ENCODE results near the gene ZNF143. TPM values are rescaled to one million over a fixed set of nuclear protein-coding genes. Genes with fewer than 3 reads are reported as not detected.

ZNF143 gene
- total and polyA plus RNA-seq, 2 of the 13 experiments (the other 11 are each of a cell fraction or from before 2014, with no cell fraction given), result 22.4 to 35.6 TPM

GRCh38 chr11:9524001-9524400 lies 63.2 kb downstream of the ZNF143 start:
- CTCF ChIA-PET (ENCODE audit: low intra/inter-chr PET ratio, low total read pairs), result no interaction called here
- H2AFZ ChIP-seq (ENCODE audit: low read length), result no peak overlapping the region
- no peaks in the 10 kb centered on the region for H3K27me3 ChIP-seq (ENCODE audit: control insufficient read depth in 1 of 2, insufficient read depth in 2 of 2, low read length in 2 of 2)
- no peak overlapping the region for H3K27ac ChIP-seq (ENCODE audit: extremely low read length, insufficient read depth, low read length)
- POLR2A ChIA-PET, result no interaction called here
- H4K20me1 ChIP-seq (ENCODE audit: insufficient read depth, low read length), result no peaks in the 10 kb centered on the region
- H3K9me3 ChIP-seq (ENCODE audit: low read length), result no peaks in the 10 kb centered on the region
- WGBS (ENCODE audit: low lambda C conversion rate), result 100% methylated on average over 2 of the region's 2 CpGs
- H3K4me3 ChIP-seq (replicated peaks in 1 of 3; ENCODE audit: insufficient read depth in 1 of 3, low read depth in 2 of 3, low read length in 3 of 3), result no peak overlapping the region
- TF ChIP-seq ZNF3 (CRISPR knock-in tag; IDR thresholded peaks at IDR 0.05) (no peak), SP5 (CRISPR knock-in tag; IDR thresholded peaks at IDR 0.05; ENCODE audit: borderline replicate concordance, low read depth) (no peak), ZNF790 (CRISPR knock-in tag; IDR thresholded peaks at IDR 0.05; ENCODE audit: borderline replicate concordance) (no peak), ZNF563 (CRISPR knock-in tag; IDR thresholded peaks at IDR 0.05) (no peak), NCOA5 (CRISPR knock-in tag; IDR thresholded peaks at IDR 0.05) (no peak), IKZF1 (IDR thresholded peaks at IDR 0.05) (no peak), NFE2L1 (CRISPR knock-in tag; IDR thresholded peaks at IDR 0.05; ENCODE audit: borderline replicate concordance) (no peak), ZFP82 (CRISPR knock-in tag; IDR thresholded peaks at IDR 0.05; ENCODE audit: borderline replicate concordance) (no peak), MYC (CRISPR knock-in tag; IDR thresholded peaks at IDR 0.05; ENCODE audit: borderline replicate concordance) (no peak), ZNF460 (CRISPR knock-in tag; IDR thresholded peaks at IDR 0.05; ENCODE audit: borderline replicate concordance) (no peak), SALL1 (CRISPR knock-in tag; IDR thresholded peaks at IDR 0.05) (no peak), MXI1 (IDR thresholded peaks at IDR 0.05; ENCODE audit: borderline replicate concordance, low read depth, low read length) (no peak), RCOR2 (CRISPR knock-in tag; IDR thresholded peaks at IDR 0.05) (no peak), ZNF12 (CRISPR knock-in tag; IDR thresholded peaks at IDR 0.05) (no peak), ZSCAN9 (CRISPR knock-in tag; IDR thresholded peaks at IDR 0.05; ENCODE audit: borderline replicate concordance) (no peak), ZNF75D (CRISPR knock-in tag; IDR thresholded peaks at IDR 0.05; ENCODE audit: borderline replicate concordance) (no peak), FOXO1 (CRISPR knock-in tag; IDR thresholded peaks at IDR 0.05) (no peak)
- TF ChIP-seq, protein P1, sequence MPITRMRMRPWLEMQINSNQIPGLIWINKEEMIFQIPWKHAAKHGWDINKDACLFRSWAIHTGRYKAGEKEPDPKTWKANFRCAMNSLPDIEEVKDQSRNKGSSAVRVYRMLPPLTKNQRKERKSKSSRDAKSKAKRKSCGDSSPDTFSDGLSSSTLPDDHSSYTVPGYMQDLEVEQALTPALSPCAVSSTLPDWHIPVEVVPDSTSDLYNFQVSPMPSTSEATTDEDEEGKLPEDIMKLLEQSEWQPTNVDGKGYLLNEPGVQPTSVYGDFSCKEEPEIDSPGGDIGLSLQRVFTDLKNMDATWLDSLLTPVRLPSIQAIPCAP (CRISPR knock-in tag; IDR thresholded peaks at IDR 0.05; ENCODE audit: low read depth), result no peak
- TF ChIP-seq, protein P2, sequence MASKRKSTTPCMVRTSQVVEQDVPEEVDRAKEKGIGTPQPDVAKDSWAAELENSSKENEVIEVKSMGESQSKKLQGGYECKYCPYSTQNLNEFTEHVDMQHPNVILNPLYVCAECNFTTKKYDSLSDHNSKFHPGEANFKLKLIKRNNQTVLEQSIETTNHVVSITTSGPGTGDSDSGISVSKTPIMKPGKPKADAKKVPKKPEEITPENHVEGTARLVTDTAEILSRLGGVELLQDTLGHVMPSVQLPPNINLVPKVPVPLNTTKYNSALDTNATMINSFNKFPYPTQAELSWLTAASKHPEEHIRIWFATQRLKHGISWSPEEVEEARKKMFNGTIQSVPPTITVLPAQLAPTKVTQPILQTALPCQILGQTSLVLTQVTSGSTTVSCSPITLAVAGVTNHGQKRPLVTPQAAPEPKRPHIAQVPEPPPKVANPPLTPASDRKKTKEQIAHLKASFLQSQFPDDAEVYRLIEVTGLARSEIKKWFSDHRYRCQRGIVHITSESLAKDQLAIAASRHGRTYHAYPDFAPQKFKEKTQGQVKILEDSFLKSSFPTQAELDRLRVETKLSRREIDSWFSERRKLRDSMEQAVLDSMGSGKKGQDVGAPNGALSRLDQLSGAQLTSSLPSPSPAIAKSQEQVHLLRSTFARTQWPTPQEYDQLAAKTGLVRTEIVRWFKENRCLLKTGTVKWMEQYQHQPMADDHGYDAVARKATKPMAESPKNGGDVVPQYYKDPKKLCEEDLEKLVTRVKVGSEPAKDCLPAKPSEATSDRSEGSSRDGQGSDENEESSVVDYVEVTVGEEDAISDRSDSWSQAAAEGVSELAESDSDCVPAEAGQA (IDR thresholded peaks at IDR 0.05; ENCODE audit: low read depth), result no peak
- TF ChIP-seq, protein P2 (CRISPR knock-in tag; IDR thresholded peaks at IDR 0.05; ENCODE audit: borderline replicate concordance), result no peak
- no peak overlapping the region for H3K9ac ChIP-seq (ENCODE audit: insufficient read depth, low read depth, low read length)
- in situ Hi-C loops (cut with HindIII; ENCODE audit: extremely low pct_ligation_motif_present, low pct_unique_long_range_greater_than_20kb) (no loop called here), intact Hi-C loops (cut with micrococcal nuclease; ENCODE audit: unreplicated experiment) (no loop called here)
- H3K4me1 ChIP-seq (ENCODE audit: insufficient read depth, low read length), result peaks cover 5% of the 10 kb centered on the region
- DNase-seq (ENCODE audit: low spot score) (no peak), ATAC-seq (no peak), FAIRE-seq (no peak)
- no peaks in the 10 kb centered on the region for H3K79me2 ChIP-seq (ENCODE audit: insufficient read depth, low read length)
- peaks cover 3 to 26% of the 10 kb centered on the region in 2 experiments; a peak in 3 of 5 replicates for H3K36me3 ChIP-seq (replicated peaks in 1 of 2; ENCODE audit: control insufficient read depth in 1 of 2, insufficient read depth in 2 of 2, low read length in 2 of 2)
- BruUV-seq (replicated peaks), result no TSS peak
- H3K4me2 ChIP-seq (ENCODE audit: low read depth, low read length), result no peak overlapping the region
